Neural cell (in vitro differentiated cells): ENCODE data around the gene TMOD1. TPM values are rescaled to one million over a fixed set of nuclear protein-coding genes. Genes with fewer than 3 reads are reported as not detected.

Source experiments
- H2AFZ ChIP-seq: fragments of 200-600, 300-800 bp; sonication (generic), shearing (Covaris generic); 2 replicates; pipeline ENCODE4 v1.6.0; 2014; ENCODE audit warnings: low read depth, mild to moderate bottlenecking, antibody characterized with exemption, low read length, moderate library complexity
- H3F3A ChIP-seq: fragments of 200-600 bp; shearing (Covaris generic); 2 replicates; pipeline ENCODE4 v1.6.1; 2016; ENCODE audit warnings: mild to moderate bottlenecking, moderate library complexity, mixed read lengths, antibody characterized with exemption, low read length; ENCODE audit not compliant: insufficient read depth, poor library complexity, severe bottlenecking
- H3K27ac ChIP-seq: fragments of 200-600, 300-800 bp; sonication (generic), shearing (Covaris generic); 2 replicates; pipeline ENCODE4 v1.5.1; 2014; ENCODE audit warnings: mild to moderate bottlenecking, low read length, moderate library complexity
- H3K27me3 ChIP-seq: fragments of 300-800, 200-600 bp; sonication (generic), shearing (Covaris generic); 2 replicates; pipeline ENCODE4 v1.6.0; 2014; ENCODE audit warnings: mild to moderate bottlenecking, low read depth, low read length, moderate library complexity; ENCODE audit not compliant: insufficient read depth
- H3K36me3 ChIP-seq: fragments of 300-800, 200-600 bp; sonication (generic), shearing (Covaris generic); 2 replicates; pipeline ENCODE4 v1.5.1; 2014; ENCODE audit warnings: mild to moderate bottlenecking, antibody characterized with exemption, low read length, moderate library complexity; ENCODE audit not compliant: insufficient read depth
- H3K4me2 ChIP-seq: fragments of 300-800, 200-600 bp; sonication (generic), shearing (Covaris generic); 2 replicates; pipeline ENCODE4 v1.6.0; 2014; ENCODE audit warnings: mild to moderate bottlenecking, low read length
- H3K4me3 ChIP-seq: fragments of 300-800, 200-600 bp; sonication (generic), shearing (Covaris generic); 2 replicates; pipeline ENCODE4 v1.5.1; 2014; ENCODE audit warnings: mild to moderate bottlenecking, low read length, moderate library complexity
- H3K79me2 ChIP-seq: fragments of 200-600 bp; shearing (Covaris generic); replicated peaks from 2 replicates; pipeline ENCODE4 v1.6.0; 2014; ENCODE audit warnings: mild to moderate bottlenecking, low read length, moderate library complexity; ENCODE audit not compliant: insufficient read depth
- H3K9ac ChIP-seq: fragments of 300-800, 200-600 bp; sonication (generic), shearing (Covaris generic); 2 replicates; pipeline ENCODE4 v1.6.1; 2016; ENCODE audit warnings: mild to moderate bottlenecking, low read length, mixed read lengths
- H3K9me2 ChIP-seq: fragments of 200-600 bp; shearing (Covaris generic); 2 replicates; pipeline ENCODE4 v1.6.1; 2016; ENCODE audit warnings: mild to moderate bottlenecking, low read length, mixed read lengths; ENCODE audit not compliant: insufficient read depth
- H3K9me3 ChIP-seq: fragments of 200-600, 300-800 bp; sonication (generic), shearing (Covaris generic); 2 replicates; pipeline ENCODE4 v1.6.1; 2016; ENCODE audit warnings: mild to moderate bottlenecking, mixed run types, low read length, moderate library complexity, mixed read lengths
- H4K20me1 ChIP-seq: fragments of 200-600 bp; shearing (Covaris generic); 2 replicates; pipeline ENCODE4 v1.6.1; 2016; ENCODE audit warnings: mild to moderate bottlenecking, mixed run types; ENCODE audit not compliant: insufficient read depth
- EP300 ChIP-seq: fragments of 450-650 bp; conservative IDR thresholded peaks from 2 replicates; pipeline ENCODE4 v1.6.1; 2014; ENCODE audit warnings: antibody characterized with exemption, mild to moderate bottlenecking, moderate library complexity; ENCODE audit not compliant: poor library complexity, severe bottlenecking
- MXI1 ChIP-seq: fragments of 450-650 bp; conservative IDR thresholded peaks from 2 replicates; pipeline ENCODE4 v1.6.1; 2014; ENCODE audit warnings: antibody characterized with exemption, mild to moderate bottlenecking; ENCODE audit not compliant: poor library complexity, severe bottlenecking
- POLR2AphosphoS5 ChIP-seq: IDR thresholded peaks from 2 replicates; pipeline ENCODE4 v1.6.1; 2012
- RAD21 ChIP-seq: fragments of 450-650 bp; conservative IDR thresholded peaks from 2 replicates; pipeline ENCODE4 v1.6.1; 2014; ENCODE audit warnings: antibody characterized with exemption, mild to moderate bottlenecking, moderate library complexity
- SMC3 ChIP-seq: fragments of 450-650 bp; conservative IDR thresholded peaks from 2 replicates; pipeline ENCODE4 v1.6.1; 2014; ENCODE audit warnings: antibody characterized with exemption, mild to moderate bottlenecking, moderate library complexity; ENCODE audit not compliant: poor library complexity
- polyA plus RNA-seq: library from polyadenylated mRNA; depleted of rRNA; stranded (reverse); fragments of >200 nt; gene quantifications from 2 replicates; pipeline ENCODE4 v1.2.3, GENCODE V29; 2014
- TF ChIP-seq, protein P1 (sequence below): IDR thresholded peaks from 2 replicates; pipeline ENCODE4 v1.6.1; 2012; ENCODE audit warnings: borderline replicate concordance
- TF ChIP-seq, protein P2 (sequence below): fragments of 450-650 bp; IDR thresholded peaks from 2 replicates; pipeline ENCODE4 v1.5.1; 2014; ENCODE audit warnings: antibody characterized with exemption, mild to moderate bottlenecking, moderate library complexity; ENCODE audit not compliant: poor library complexity, severe bottlenecking

TMOD1 gene
- polyA plus RNA-seq, 1 donor from 2014 or later: 0.17 TPM

DNA sequence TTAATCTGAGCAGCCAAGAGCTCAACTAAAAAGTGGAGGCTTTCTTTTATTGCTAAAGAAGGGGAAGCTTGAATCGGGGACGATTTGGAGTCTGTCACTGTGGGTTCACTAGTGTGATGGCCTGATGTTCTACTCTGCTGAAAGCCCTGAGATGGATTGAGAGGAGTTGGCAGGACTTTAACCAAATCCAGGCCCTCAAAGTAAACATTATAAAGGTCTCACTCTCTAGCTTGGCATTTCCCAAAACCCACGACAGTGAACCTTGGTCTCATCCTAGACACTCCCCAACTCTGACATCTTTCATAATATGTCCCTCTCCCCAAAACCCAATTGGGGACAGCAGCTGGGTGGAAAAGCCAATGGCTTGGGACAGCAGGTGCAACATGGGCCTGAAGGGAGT is 32.7 kb downstream of the TMOD1 start:
- Histone ChIP-seq H3K36me3 (no peaks in the 10 kb centered on the region), H3K79me2 (no peaks in the 10 kb centered on the region), H3K27ac (no peak overlapping the region), H2AFZ (no peak overlapping the region), H3K27me3 (no peaks in the 10 kb centered on the region), H3K4me2 (no peak overlapping the region), H4K20me1 (no peaks in the 10 kb centered on the region), H3K9me3 (no peaks in the 10 kb centered on the region), H3F3A (no peaks in the 10 kb centered on the region), H3K4me3 (no peak overlapping the region), H3K9me2 (no peaks in the 10 kb centered on the region), H3K9ac (no peak overlapping the region)
- TF ChIP-seq SMC3: no peak

DNA sequence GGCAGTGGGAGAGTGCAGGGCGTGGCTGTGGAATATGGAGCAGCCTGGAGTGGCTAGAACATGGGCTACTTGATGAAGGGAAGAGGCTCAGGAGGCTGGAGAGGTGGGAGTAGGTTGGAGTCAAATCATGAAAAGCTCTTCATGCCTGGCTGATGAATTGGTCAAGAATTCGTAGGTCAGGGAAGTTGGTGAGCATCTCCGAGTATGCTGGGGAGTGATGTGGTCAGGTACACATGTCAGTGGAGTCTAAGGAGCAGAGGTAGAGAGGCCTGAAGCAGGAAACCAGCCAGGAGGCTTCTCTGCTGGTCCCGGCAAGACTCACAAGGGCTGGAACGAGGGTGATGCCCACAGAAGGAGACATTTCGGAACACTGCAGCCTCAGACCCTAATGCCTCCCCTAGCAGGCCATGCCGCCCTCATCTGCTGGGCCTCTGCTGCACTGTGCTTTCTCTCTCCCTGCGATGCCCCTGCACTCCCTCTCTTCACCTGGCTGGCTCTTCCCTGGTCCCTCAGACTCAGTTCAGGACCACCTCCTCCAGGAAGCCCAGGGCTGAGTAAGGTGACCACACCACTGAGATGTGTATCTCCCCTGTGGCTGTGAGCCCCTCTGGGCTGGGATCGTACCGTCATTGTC is 33.6 kb downstream of the TMOD1 start:
- no peak overlapping the region for H3K4me2 ChIP-seq
- H3K79me2 ChIP-seq: no peaks in the 10 kb centered on the region
- TF ChIP-seq POLR2AphosphoS5 (no peak), RAD21 (no peak)
- no peaks in the 10 kb centered on the region for H3K36me3 ChIP-seq
- no peaks in the 10 kb centered on the region for H4K20me1 ChIP-seq
- H3K27ac ChIP-seq: no peak overlapping the region
- H3K27me3 ChIP-seq: no peaks in the 10 kb centered on the region
- H3K9me2 ChIP-seq: no peaks in the 10 kb centered on the region
- no peak overlapping the region for H3K9ac ChIP-seq
- H3K9me3 ChIP-seq: no peaks in the 10 kb centered on the region
- H3K4me3 ChIP-seq: no peak overlapping the region
- no peaks in the 10 kb centered on the region for H3F3A ChIP-seq
- H2AFZ ChIP-seq: no peak overlapping the region

DNA sequence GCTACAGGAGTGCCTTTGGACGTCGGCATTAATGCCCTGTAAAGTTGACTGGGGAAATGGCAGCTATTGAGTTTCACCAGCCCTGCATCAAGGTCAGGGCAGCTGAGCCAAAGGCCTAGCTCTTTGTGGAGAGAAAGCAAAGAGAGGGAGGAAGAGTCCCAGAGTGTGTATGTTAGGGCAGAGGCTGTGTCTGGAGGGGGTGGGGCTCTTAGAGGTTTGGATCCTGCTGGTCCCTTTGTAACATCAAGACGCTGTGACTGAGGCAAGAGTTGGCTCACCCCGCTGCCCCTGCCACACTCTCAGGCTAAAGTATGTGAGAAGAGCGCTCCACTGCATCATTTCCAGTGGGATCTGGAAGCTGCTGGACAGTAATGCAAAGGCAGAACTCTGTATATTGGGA is 34.3 kb downstream of the TMOD1 start:
- Histone ChIP-seq H2AFZ (no peak overlapping the region), H3K4me2 (no peak overlapping the region), H3K9me2 (no peaks in the 10 kb centered on the region), H3K9me3 (no peaks in the 10 kb centered on the region), H3F3A (no peaks in the 10 kb centered on the region), H3K36me3 (no peaks in the 10 kb centered on the region), H3K79me2 (no peaks in the 10 kb centered on the region), H3K9ac (no peak overlapping the region), H3K4me3 (no peak overlapping the region), H4K20me1 (no peaks in the 10 kb centered on the region), H3K27ac (no peak overlapping the region), H3K27me3 (no peaks in the 10 kb centered on the region)
- TF ChIP-seq SMC3: no peak
- TF ChIP-seq EP300: no peak
- TF ChIP-seq, protein P1, sequence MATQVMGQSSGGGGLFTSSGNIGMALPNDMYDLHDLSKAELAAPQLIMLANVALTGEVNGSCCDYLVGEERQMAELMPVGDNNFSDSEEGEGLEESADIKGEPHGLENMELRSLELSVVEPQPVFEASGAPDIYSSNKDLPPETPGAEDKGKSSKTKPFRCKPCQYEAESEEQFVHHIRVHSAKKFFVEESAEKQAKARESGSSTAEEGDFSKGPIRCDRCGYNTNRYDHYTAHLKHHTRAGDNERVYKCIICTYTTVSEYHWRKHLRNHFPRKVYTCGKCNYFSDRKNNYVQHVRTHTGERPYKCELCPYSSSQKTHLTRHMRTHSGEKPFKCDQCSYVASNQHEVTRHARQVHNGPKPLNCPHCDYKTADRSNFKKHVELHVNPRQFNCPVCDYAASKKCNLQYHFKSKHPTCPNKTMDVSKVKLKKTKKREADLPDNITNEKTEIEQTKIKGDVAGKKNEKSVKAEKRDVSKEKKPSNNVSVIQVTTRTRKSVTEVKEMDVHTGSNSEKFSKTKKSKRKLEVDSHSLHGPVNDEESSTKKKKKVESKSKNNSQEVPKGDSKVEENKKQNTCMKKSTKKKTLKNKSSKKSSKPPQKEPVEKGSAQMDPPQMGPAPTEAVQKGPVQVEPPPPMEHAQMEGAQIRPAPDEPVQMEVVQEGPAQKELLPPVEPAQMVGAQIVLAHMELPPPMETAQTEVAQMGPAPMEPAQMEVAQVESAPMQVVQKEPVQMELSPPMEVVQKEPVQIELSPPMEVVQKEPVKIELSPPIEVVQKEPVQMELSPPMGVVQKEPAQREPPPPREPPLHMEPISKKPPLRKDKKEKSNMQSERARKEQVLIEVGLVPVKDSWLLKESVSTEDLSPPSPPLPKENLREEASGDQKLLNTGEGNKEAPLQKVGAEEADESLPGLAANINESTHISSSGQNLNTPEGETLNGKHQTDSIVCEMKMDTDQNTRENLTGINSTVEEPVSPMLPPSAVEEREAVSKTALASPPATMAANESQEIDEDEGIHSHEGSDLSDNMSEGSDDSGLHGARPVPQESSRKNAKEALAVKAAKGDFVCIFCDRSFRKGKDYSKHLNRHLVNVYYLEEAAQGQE: no peak
- TF ChIP-seq, protein P2, sequence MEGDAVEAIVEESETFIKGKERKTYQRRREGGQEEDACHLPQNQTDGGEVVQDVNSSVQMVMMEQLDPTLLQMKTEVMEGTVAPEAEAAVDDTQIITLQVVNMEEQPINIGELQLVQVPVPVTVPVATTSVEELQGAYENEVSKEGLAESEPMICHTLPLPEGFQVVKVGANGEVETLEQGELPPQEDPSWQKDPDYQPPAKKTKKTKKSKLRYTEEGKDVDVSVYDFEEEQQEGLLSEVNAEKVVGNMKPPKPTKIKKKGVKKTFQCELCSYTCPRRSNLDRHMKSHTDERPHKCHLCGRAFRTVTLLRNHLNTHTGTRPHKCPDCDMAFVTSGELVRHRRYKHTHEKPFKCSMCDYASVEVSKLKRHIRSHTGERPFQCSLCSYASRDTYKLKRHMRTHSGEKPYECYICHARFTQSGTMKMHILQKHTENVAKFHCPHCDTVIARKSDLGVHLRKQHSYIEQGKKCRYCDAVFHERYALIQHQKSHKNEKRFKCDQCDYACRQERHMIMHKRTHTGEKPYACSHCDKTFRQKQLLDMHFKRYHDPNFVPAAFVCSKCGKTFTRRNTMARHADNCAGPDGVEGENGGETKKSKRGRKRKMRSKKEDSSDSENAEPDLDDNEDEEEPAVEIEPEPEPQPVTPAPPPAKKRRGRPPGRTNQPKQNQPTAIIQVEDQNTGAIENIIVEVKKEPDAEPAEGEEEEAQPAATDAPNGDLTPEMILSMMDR: no peak
- no peak for TF ChIP-seq RAD21
- TF ChIP-seq MXI1: no peak
